Smooth muscle cell (in vitro differentiated cells): ENCODE results near the gene SERINC3. TPM values are rescaled to one million over a fixed set of nuclear protein-coding genes. Genes with fewer than 3 reads are reported as not detected.

Experiments
- DNase-seq: peaks from one replicate; lab custom pipeline; 2025; ENCODE audit not compliant: unreplicated experiment; lab: John Stamatoyannopoulos, UW
- H2AFZ ChIP-seq: fragments of 200-600 bp; sonication (generic); 2 replicates; pipeline ENCODE4 v1.6.0; 2016; ENCODE audit warnings: antibody characterized with exemption, low read depth, mild to moderate bottlenecking
- H3F3A ChIP-seq: fragments of 200-600 bp; sonication (generic); 2 replicates; pipeline ENCODE4 v1.6.0; 2017; ENCODE audit warnings: antibody characterized with exemption, low read depth
- H3K27ac ChIP-seq: fragments of 200-600 bp; sonication (generic); 2 replicates; pipeline ENCODE4 v1.5.1; 2016; ENCODE audit warnings: low read depth, mild to moderate bottlenecking
- H3K27me3 ChIP-seq: fragments of 200-600 bp; sonication (generic); 2 replicates; pipeline ENCODE4 v1.6.1; 2016; ENCODE audit warnings: low read depth, mild to moderate bottlenecking
- H3K36me3 ChIP-seq: fragments of 200-600 bp; sonication (generic); 2 replicates; pipeline ENCODE4 v1.5.1; 2016; ENCODE audit warnings: low read depth
- H3K4me1 ChIP-seq: fragments of 200-600 bp; sonication (generic); 2 replicates; pipeline ENCODE4 v1.5.1; 2016; ENCODE audit warnings: low read depth
- H3K4me2 ChIP-seq: fragments of 200-600 bp; sonication (generic); 2 replicates; pipeline ENCODE4 v1.6.0; 2016; ENCODE audit warnings: mild to moderate bottlenecking
- H3K4me3 ChIP-seq: fragments of 200-600 bp; sonication (generic); 2 replicates; pipeline ENCODE4 v1.5.1; 2016; ENCODE audit warnings: mild to moderate bottlenecking
- H3K79me2 ChIP-seq: fragments of 200-600 bp; sonication (generic); 2 replicates; pipeline ENCODE4 v1.6.0; 2016; ENCODE audit warnings: low read depth, mild to moderate bottlenecking
- H3K9ac ChIP-seq: fragments of 200-600 bp; sonication (generic); 2 replicates; pipeline ENCODE4 v1.6.0; 2016; ENCODE audit warnings: low read depth
- H3K9me3 ChIP-seq: fragments of 200-600 bp; sonication (generic); replicated peaks from 2 replicates; pipeline ENCODE4 v1.5.1; 2016; ENCODE audit warnings: low read depth
- H4K20me1 ChIP-seq: fragments of 200-600 bp; sonication (generic); 2 replicates; pipeline ENCODE4 v1.6.0; 2016; ENCODE audit warnings: low read depth
- WGBS: methylation state at CpG from one replicate; pipeline ENCODE4 v1.1.7; 2016; ENCODE audit warnings: low lambda C conversion rate; 5-methylcytosine and 5-hydroxymethylcytosine counted together
- polyA plus RNA-seq: library from polyadenylated mRNA; unstranded; fragments of >200 nt; fragmentation: Nextera tagmentation; extraction: Ambion mirVana; gene quantifications from 2 replicates; pipeline ENCODE4 v1.2.1, GENCODE V29; 2016
- total RNA-seq: library from RNA; depleted of rRNA; stranded (reverse); fragments of >200 nt; gene quantifications from 2 replicates; pipeline ENCODE4 v1.2.3, GENCODE V29; 2014
- TF ChIP-seq, protein P1 (sequence below): fragments of 200-600 bp; sonication (generic); IDR thresholded peaks from 2 replicates; pipeline ENCODE4 v1.5.1; 2017; ENCODE audit warnings: borderline replicate concordance, mild to moderate bottlenecking, antibody characterized with exemption; ENCODE audit not compliant: insufficient read depth, poor library complexity, severe bottlenecking

The SERINC3 gene
- total and polyA plus RNA-seq, 2 experiments from 2014 or later = 84.9 to 99.5 TPM

DNA sequence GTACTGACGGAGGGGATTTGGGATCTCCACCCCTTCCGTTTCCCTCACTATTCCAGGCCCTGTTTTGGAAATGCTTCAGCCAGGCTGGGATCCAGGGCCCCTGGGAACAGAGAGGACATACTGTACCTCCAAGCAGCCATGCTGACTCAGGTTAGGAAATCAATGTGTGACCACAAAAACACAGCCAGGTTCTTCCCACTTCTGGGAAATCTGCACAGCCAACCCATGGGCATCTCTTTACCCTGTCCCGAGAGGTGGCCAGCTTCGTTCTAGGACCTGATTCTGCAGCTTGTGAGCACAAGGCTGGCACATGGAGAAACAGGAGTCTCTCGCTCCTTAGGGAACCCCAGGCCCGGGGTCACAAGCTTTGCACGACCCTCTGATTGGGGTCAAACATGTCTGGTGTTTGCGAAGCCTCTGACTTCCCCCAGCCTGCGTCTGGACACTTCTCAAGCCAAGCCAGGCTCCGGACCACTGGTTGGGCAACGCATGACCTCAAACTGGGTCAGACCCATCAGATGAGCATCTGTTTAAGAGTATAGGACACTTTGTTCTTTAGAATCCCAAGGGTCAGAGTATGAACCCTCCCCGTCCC lies 54.5 kb downstream of the SERINC3 start:
- Histone ChIP-seq H3K4me2 (no peak overlapping the region), H3K79me2 (no peaks in the 10 kb centered on the region), H3K9me3 (no peaks in the 10 kb centered on the region), H3K27ac (no peak overlapping the region), H2AFZ (no peak overlapping the region), H4K20me1 (no peaks in the 10 kb centered on the region), H3K9ac (no peak overlapping the region), H3F3A (no peaks in the 10 kb centered on the region), H3K4me3 (no peak overlapping the region), H3K27me3 (no peaks in the 10 kb centered on the region), H3K36me3 (no peaks in the 10 kb centered on the region), H3K4me1 (no peaks in the 10 kb centered on the region)
- 90% methylated on average over 12 of the region's 12 CpGs for WGBS
- TF ChIP-seq, protein P1, sequence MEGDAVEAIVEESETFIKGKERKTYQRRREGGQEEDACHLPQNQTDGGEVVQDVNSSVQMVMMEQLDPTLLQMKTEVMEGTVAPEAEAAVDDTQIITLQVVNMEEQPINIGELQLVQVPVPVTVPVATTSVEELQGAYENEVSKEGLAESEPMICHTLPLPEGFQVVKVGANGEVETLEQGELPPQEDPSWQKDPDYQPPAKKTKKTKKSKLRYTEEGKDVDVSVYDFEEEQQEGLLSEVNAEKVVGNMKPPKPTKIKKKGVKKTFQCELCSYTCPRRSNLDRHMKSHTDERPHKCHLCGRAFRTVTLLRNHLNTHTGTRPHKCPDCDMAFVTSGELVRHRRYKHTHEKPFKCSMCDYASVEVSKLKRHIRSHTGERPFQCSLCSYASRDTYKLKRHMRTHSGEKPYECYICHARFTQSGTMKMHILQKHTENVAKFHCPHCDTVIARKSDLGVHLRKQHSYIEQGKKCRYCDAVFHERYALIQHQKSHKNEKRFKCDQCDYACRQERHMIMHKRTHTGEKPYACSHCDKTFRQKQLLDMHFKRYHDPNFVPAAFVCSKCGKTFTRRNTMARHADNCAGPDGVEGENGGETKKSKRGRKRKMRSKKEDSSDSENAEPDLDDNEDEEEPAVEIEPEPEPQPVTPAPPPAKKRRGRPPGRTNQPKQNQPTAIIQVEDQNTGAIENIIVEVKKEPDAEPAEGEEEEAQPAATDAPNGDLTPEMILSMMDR = no peak
- DNase-seq = no peak

DNA sequence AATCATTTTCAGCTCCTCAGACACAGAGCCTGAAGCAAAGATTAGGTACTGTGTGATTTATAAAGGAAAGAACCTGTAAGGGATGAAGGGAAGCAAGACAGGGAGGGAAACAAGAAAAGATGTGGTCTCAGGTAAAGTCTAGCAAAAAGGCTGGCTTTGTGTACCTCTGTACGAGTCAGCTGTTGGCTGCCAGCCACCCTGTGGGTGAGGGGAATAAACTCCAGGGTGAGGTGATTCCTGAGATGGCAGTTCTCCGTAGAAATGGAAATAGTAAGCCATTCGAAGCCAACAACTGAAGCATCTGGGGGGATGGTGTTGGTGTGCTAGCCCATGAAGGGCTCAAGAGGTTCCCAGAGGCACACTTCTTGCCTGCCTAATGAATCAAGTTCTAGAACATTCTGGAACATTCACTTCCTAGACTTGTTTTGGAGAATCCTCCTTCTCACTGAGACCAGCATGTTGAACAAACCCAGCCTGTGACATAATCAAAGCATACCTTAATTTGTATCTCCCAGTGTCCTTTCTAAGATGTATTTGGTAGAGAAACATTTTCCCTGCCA lies 56.8 kb downstream of the SERINC3 start:
- Histone ChIP-seq H3K36me3 (no peaks in the 10 kb centered on the region), H3K9me3 (no peaks in the 10 kb centered on the region), H4K20me1 (no peaks in the 10 kb centered on the region), H3K4me2 (no peak overlapping the region), H3K9ac (no peak overlapping the region), H2AFZ (no peak overlapping the region), H3F3A (no peaks in the 10 kb centered on the region), H3K27ac (no peak overlapping the region), H3K27me3 (no peaks in the 10 kb centered on the region), H3K79me2 (no peaks in the 10 kb centered on the region), H3K4me1 (no peaks in the 10 kb centered on the region), H3K4me3 (no peak overlapping the region)
- 87% methylated on average over 3 of the region's 3 CpGs for WGBS
- no peak for DNase-seq
- TF ChIP-seq, protein P1 = no peak

DNA sequence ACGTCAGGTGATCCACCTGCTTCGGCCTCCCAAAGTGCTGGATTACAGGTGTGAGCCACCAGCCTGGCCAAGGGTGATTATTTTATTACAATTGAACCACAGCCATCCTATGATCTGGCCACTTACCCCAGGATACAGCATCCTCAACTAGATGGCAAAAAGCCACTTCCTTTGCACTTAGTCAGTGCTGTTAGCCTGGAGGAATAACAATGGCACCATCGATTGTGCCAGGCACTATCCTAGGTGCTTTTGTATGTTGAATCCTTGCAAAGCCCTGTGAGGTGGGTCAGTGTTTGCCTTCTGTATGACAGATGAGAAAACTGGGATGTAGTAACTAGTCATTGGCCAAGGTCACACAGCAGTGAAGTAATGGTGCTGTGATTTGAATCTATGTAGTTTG lies 57.4 kb downstream of the SERINC3 start:
- Histone ChIP-seq H3K27ac (no peak overlapping the region), H3K9me3 (no peaks in the 10 kb centered on the region), H3K9ac (no peak overlapping the region), H3K4me3 (no peak overlapping the region), H3K4me1 (no peaks in the 10 kb centered on the region), H3K27me3 (no peaks in the 10 kb centered on the region), H3K4me2 (no peak overlapping the region), H3F3A (no peaks in the 10 kb centered on the region), H4K20me1 (no peaks in the 10 kb centered on the region), H3K79me2 (no peaks in the 10 kb centered on the region), H2AFZ (no peak overlapping the region), H3K36me3 (no peaks in the 10 kb centered on the region)
- 95% methylated on average over 3 of the region's 3 CpGs for WGBS
- TF ChIP-seq, protein P1 = no peak
- DNase-seq = no peak

DNA sequence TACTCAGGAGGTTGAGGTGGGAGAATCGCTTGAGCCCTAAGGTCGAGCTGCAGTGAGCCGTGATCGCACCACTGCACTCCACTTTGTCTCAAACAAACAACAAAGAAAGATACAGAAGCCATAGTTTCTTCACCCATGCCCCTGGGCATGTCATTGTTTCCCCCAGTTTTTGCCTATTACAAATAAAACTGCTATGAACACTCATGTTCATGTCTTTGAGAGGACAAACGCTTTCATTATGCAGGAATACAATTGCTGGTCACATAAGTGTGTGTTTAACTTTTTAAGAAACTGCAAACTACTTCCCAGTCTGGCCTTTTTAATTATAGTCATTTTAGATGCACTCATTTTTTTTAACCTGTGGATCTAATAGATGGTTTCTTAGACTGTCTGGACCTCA lies 58.4 kb downstream of the SERINC3 start:
- Histone ChIP-seq H3F3A (no peaks in the 10 kb centered on the region), H4K20me1 (no peaks in the 10 kb centered on the region), H3K27ac (no peak overlapping the region), H2AFZ (no peak overlapping the region), H3K27me3 (no peaks in the 10 kb centered on the region), H3K9me3 (no peaks in the 10 kb centered on the region), H3K79me2 (no peaks in the 10 kb centered on the region), H3K4me1 (no peaks in the 10 kb centered on the region), H3K4me3 (no peak overlapping the region), H3K9ac (no peak overlapping the region), H3K36me3 (no peaks in the 10 kb centered on the region), H3K4me2 (no peak overlapping the region)
- DNase-seq = no peak
- 82% methylated on average over 5 of the region's 5 CpGs for WGBS
- TF ChIP-seq, protein P1 = no peak
